ENCODE measurements around the gene HMX2. TPM values are rescaled to one million over a fixed set of nuclear protein-coding genes. Genes with fewer than 3 reads are reported as not detected.

HMX2 gene
- total RNA-seq, 1 experiment from 2014 or later, result 2.7 TPM

DNA sequence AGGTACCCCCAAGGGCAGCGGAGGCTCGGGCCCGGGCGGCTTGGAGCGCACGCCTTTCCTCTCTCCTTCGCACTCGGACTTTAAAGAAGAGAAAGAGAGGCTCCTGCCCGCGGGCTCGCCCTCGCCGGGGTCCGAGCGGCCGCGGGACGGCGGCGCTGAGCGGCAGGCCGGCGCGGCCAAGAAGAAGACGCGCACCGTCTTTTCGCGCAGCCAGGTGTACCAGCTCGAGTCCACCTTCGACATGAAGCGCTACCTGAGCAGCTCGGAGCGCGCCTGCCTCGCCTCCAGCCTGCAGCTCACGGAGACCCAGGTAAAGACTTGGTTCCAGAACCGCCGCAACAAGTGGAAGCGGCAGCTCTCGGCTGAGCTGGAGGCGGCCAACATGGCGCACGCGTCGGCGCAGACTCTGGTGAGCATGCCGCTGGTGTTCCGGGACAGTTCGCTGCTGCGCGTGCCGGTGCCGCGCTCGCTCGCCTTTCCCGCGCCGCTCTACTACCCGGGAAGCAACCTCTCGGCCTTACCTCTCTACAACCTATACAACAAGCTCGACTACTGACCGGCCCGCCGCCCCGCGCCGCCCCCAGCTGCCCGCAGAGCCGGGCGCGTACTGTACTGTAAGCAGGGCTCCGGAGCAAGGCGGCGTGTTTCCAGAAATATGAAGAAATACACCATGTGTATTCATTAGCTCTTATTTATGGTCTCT lies 1.8 kb downstream of the HMX2 start:
- Histone ChIP-seq H3K4me3 (ENCODE audit: low read depth in 2 of 2, low read length in 2 of 2) (no peak overlapping the region; a peak in 1 of 4 replicates), H3K36me3 (ENCODE audit: control insufficient read depth, insufficient read depth, low read length) (no peaks in the 10 kb centered on the region; the same call in 1 of the 2 replicates), H3K27ac (ENCODE audit: low read length) (peak overlapping the region; percentile 81), H3K27me3 (ENCODE audit: control insufficient read depth, insufficient read depth, low read length) (no peaks in the 10 kb centered on the region), H3K4me1 (ENCODE audit: control insufficient read depth, insufficient read depth, low read length) (peaks cover 35% of the 10 kb centered on the region), H3K9me3 (ENCODE audit: control insufficient read depth, insufficient read depth, low read depth, low read length) (no peaks in the 10 kb centered on the region)
- intact Hi-C loops (cut with micrococcal nuclease; ENCODE audit: unreplicated experiment), result no loop called here
- DNase-seq (ENCODE audit: low read depth, low spot score) (no peak), ATAC-seq (no peak)
- in situ Hi-C loops (cut with HindIII; ENCODE audit: low pct_unique_long_range_greater_than_20kb, low sequenced_read_pairs), result no loop called here
- BruUV-seq (replicated peaks), result no TSS peak
- CTCF ChIA-PET, result no interaction called here
- TF ChIP-seq, protein P1, sequence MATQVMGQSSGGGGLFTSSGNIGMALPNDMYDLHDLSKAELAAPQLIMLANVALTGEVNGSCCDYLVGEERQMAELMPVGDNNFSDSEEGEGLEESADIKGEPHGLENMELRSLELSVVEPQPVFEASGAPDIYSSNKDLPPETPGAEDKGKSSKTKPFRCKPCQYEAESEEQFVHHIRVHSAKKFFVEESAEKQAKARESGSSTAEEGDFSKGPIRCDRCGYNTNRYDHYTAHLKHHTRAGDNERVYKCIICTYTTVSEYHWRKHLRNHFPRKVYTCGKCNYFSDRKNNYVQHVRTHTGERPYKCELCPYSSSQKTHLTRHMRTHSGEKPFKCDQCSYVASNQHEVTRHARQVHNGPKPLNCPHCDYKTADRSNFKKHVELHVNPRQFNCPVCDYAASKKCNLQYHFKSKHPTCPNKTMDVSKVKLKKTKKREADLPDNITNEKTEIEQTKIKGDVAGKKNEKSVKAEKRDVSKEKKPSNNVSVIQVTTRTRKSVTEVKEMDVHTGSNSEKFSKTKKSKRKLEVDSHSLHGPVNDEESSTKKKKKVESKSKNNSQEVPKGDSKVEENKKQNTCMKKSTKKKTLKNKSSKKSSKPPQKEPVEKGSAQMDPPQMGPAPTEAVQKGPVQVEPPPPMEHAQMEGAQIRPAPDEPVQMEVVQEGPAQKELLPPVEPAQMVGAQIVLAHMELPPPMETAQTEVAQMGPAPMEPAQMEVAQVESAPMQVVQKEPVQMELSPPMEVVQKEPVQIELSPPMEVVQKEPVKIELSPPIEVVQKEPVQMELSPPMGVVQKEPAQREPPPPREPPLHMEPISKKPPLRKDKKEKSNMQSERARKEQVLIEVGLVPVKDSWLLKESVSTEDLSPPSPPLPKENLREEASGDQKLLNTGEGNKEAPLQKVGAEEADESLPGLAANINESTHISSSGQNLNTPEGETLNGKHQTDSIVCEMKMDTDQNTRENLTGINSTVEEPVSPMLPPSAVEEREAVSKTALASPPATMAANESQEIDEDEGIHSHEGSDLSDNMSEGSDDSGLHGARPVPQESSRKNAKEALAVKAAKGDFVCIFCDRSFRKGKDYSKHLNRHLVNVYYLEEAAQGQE (IDR thresholded peaks at IDR 0.05; ENCODE audit: insufficient read depth in 1 of 2, low read depth in 2 of 2, low read length in 1 of 2), result no peak
- no peak for TF ChIP-seq CTCF (IDR thresholded peaks at IDR 0.05)
- POLR2A ChIA-PET, result no interaction called here

DNA sequence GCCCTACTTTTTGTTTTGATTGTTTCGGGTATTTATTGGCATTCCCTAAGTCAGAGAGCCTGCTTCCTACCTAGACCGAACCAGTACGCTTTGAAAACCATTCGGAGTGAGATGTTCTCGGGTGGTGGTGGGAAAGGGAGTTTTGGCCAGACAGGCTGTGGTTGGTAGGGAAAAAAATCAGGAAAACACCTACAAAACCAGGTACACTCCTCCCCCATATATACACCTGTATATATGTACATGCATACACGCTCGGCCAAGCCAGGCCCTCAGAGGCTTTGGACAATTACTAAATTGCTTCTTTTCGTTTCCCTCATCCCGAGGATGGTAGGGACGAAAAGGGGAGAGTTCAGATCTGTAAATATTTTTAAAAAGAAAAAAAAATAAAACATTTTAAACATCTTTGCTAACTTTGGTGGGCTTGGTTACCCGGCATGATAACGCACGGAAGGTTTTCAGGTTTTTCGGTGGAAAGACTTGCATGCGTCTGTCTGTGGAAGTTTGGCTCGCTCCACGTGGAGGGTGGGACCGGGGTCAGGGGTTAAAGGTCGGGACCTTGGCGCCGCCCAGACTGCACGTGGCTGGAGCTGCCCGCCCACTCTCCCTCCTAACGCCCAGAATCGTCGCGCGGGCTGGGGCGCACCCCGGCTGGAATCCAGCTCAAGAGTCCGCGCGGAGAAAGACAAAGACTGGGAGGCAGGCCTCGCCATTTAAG lies 2.5 kb downstream of the HMX2 start:
- H3K36me3 ChIP-seq (ENCODE audit: control insufficient read depth, insufficient read depth, low read length), result peaks cover 4% of the 10 kb centered on the region
- ATAC-seq (no peak), DNase-seq (ENCODE audit: low read depth, low spot score) (no peak)
- H3K27me3 ChIP-seq (ENCODE audit: control insufficient read depth, insufficient read depth, low read length), result no peaks in the 10 kb centered on the region
- peaks cover 32% of the 10 kb centered on the region for H3K4me1 ChIP-seq (ENCODE audit: control insufficient read depth, insufficient read depth, low read length)
- in situ Hi-C loops (cut with HindIII; ENCODE audit: low pct_unique_long_range_greater_than_20kb, low sequenced_read_pairs) (no loop called here), intact Hi-C loops (cut with micrococcal nuclease; ENCODE audit: unreplicated experiment) (no loop called here)
- TF ChIP-seq TCF7L2 (IDR thresholded peaks at IDR 0.05; ENCODE audit: low read depth, low read length), result no peak
- H3K4me3 ChIP-seq (ENCODE audit: low read depth in 2 of 2, low read length in 2 of 2), result peak overlapping the region; percentile 33 to 50
- peak overlapping the region; percentile 81 for H3K27ac ChIP-seq (ENCODE audit: low read length)
- POLR2A ChIA-PET, result no interaction called here
- H3K9me3 ChIP-seq (ENCODE audit: control insufficient read depth, insufficient read depth, low read depth, low read length), result no peaks in the 10 kb centered on the region
- CTCF ChIA-PET, result interaction anchor here (0.6 kb wide), 1 partner anchor 14 kb away, joined by 4 read pairs; no protein-coding TSS in a partner anchor
- BruUV-seq (replicated peaks), result no TSS peak

DNA sequence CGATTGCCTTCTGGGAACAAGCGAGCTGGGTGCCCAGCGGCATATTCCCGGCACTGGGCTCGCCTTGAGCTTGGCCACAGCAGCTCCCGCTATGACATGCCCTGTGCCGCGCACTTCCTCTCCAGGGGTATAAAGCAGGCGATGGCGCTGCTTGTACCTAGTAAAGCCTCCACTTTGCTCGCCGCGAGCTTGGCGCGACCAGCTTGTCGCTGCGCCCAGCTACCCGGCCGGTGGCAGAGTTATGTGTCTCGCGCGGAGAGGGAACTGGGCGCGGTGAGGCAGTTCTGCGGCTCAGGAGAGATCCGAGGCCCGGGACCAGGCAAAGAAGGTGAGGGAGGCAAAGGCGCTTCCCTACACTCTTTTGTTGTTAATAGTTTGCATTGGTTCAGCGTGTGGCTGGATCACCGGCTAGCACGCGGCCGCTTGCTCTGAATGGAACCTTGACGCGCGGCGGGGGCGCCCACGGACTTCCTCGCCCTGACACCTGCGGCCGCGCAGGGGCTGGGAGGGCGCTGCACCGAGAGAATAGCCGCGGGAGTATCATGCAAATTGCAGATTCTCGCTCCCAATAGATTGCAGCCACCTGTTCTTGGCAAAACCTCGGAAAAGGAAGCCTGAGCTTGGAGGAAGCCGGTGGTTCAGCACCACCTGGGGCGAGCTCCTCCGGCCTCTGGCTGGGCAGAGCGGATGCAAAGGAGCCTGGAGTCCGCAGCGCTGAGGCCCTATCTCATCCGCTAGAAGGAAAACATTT lies 3.2 kb downstream of the HMX2 start:
- H3K27ac ChIP-seq (ENCODE audit: low read length), result peak overlapping the region; percentile 81
- H3K4me1 ChIP-seq (ENCODE audit: control insufficient read depth, insufficient read depth, low read length), result peaks cover 39% of the 10 kb centered on the region
- ATAC-seq (no peak), DNase-seq (ENCODE audit: low read depth, low spot score) (no peak)
- peaks cover 11% of the 10 kb centered on the region for H3K36me3 ChIP-seq (ENCODE audit: control insufficient read depth, insufficient read depth, low read length)
- H3K9me3 ChIP-seq (ENCODE audit: control insufficient read depth, insufficient read depth, low read depth, low read length), result no peaks in the 10 kb centered on the region
- peak overlapping the region; percentile 33 to 50 for H3K4me3 ChIP-seq (ENCODE audit: low read depth in 2 of 2, low read length in 2 of 2)
- no TSS peak for BruUV-seq (replicated peaks)
- H3K27me3 ChIP-seq (ENCODE audit: control insufficient read depth, insufficient read depth, low read length), result no peaks in the 10 kb centered on the region
- TF ChIP-seq POLR2AphosphoS5 (IDR thresholded peaks at IDR 0.05; ENCODE audit: low read depth, low read length), result no peak
- no peak for TF ChIP-seq CTCF (IDR thresholded peaks at IDR 0.05)
- intact Hi-C loops (cut with micrococcal nuclease; ENCODE audit: unreplicated experiment), result no loop called here
- ChIA-PET CTCF (interaction anchor here (0.6 kb wide), 1 partner anchor 14 kb away, joined by 4 read pairs; no protein-coding TSS in a partner anchor), POLR2A (no interaction called here)
- in situ Hi-C loops (cut with HindIII; ENCODE audit: low pct_unique_long_range_greater_than_20kb, low sequenced_read_pairs), result no loop called here

All from Panc1 (cell line).